A549 treated with AZD9567 at 1 μM for 4 hours (cell line): ENCODE data around the gene JOSD1. TPM values are rescaled to one million over a fixed set of nuclear protein-coding genes. Genes with fewer than 3 reads are reported as not detected.

Experiments
- total RNA-seq: library from RNA; stranded (reverse); fragments of 200-300 nt; extraction: Qiagen RNA extraction; gene quantifications from 5 replicates; pipeline ENCODE4 v1.2.3, GENCODE V29; 2022; ENCODE audit not compliant: insufficient read depth

The JOSD1 gene
- 26.2 to 44.2 TPM (median 28.3 TPM) in 5 replicates for total RNA-seq

GRCh38 chr22:38700789-38701628, at the start of gene JOSD1:
TSS of gene JOSD1 (minus strand) at chr22:38700943. CDS start at chr22:38699987, 956 bp downstream.

GRCh38 chr22:38705235-38706100, 4.7 kb upstream of the JOSD1 start, which contains the start of gene GTPBP1:
TSS of gene GTPBP1 (plus strand) at chr22:38705944. CDS start at chr22:38705956, 12 bp downstream.

GRCh38 chr22:38681582-38682335, 19.0 kb downstream of the JOSD1 start, which contains the start of gene TOMM22:
TSS of gene TOMM22 (plus strand) at chr22:38681957. CDS start at chr22:38681979, 22 bp downstream.

DNA sequence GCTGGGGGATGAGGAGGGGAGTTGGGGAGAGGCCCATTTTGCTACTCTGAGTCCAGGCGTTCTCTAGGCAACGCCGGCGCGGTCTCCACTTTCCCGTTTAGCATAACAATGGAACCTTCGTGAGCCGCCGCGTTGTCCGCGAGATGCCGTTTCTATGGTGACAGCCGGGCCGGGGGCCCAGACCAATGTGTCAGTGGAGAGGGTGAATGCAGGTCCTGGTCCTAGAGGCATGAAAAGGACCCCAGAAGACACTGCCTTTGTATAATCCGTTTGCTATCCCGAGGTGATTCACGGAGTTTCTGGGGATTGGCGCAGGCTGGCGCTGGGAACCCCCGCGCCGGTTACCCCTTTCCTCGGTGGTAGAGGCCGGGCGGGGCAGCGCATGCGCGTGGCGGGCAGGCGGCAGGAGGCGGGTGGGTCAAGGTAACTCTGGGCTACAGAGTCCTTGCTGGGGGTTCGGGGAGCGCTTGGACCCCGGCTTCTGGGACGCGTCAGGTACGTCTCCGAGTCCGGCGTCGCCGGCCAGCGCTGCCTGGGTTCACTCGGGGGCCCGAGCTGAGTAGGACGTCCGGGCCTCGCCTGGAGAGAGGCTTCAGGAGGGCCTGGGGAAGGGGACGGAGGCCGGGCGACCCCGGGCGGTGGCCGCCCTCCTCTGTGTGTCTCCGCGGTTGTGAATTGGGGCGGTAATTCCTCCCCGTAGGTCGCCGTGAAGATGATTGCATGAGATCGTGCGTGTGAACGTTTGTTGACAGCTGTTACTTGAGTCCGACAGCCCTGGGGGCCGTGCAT, 44.3 kb downstream of the JOSD1 start, which contains the start of the genes CBY1 and FAM227A:
Gene CBY1 (plus strand): TSS at position 383 of the 789 bp plus-strand sequence. CDS start 11,417 bp downstream, outside the sequence.
Gene FAM227A (minus strand): TSS at position 137 of the 789 bp plus-strand sequence. CDS start 6,224 bp downstream, outside the sequence.

Other genes with a start within 250 kb of the JOSD1 start
- 0.37 to 0.71 TPM (median 0.52 TPM) in 4 of 5 replicates, not detected in the other for gene KCNJ4, start 245.7 kb downstream of the JOSD1 start, total RNA-seq
- 16.2 to 22.1 TPM (median 19.3 TPM) in 5 replicates for gene KDELR3, start 232.8 kb downstream of the JOSD1 start, total RNA-seq
- gene DDX17, start 194.6 kb downstream of the JOSD1 start, total RNA-seq: 85.8 to 110 TPM (median 87.2 TPM) in 5 replicates
- gene DMC1, start 130.8 kb downstream of the JOSD1 start, total RNA-seq: 2.6 to 4.4 TPM (median 3.2 TPM) in 4 of 5 replicates, not detected in the other
- 0.67 to 1.0 TPM (median 0.85 TPM) in 4 of 5 replicates, not detected in the other for gene FAM227A, start 44.6 kb downstream of the JOSD1 start, total RNA-seq
- 16.6 to 19.8 TPM (median 17.0 TPM) in 5 replicates for gene CBY1, start 44.3 kb downstream of the JOSD1 start, total RNA-seq
- 68.2 to 99.2 TPM (median 68.9 TPM) in 5 replicates for gene TOMM22, start 19.0 kb downstream of the JOSD1 start, total RNA-seq
- gene GTPBP1, start 5.0 kb upstream of the JOSD1 start, total RNA-seq: 7.7 to 10.6 TPM (median 8.8 TPM) in 5 replicates
- gene SUN2, start 55.1 kb upstream of the JOSD1 start, total RNA-seq: 21.9 to 38.3 TPM (median 35.5 TPM) in 5 replicates
- 6.8 to 11.5 TPM (median 10.6 TPM) in 5 replicates for gene DNAL4, start 93.2 kb upstream of the JOSD1 start, total RNA-seq
- 9.4 to 11.4 TPM (median 10.5 TPM) in 5 replicates for gene NPTXR, start 143.1 kb upstream of the JOSD1 start, total RNA-seq
- gene CBX6, start 171.3 kb upstream of the JOSD1 start, total RNA-seq: 27.5 to 30.3 TPM (median 28.6 TPM) in 5 replicates